NT2/D1 (cell line): ENCODE results near the gene SMAD9.

Experiments used
- DNase-seq: peaks from one replicate; pipeline ENCODE4 v3.0.0-alpha.2; 2011; ENCODE audit warnings: low read depth, low spot score
- H3K27me3 ChIP-seq: 2 replicates; pipeline ENCODE4 v1.6.0; 2011; ENCODE audit warnings: mild to moderate bottlenecking; ENCODE audit not compliant: insufficient read length, insufficient read depth
- H3K36me3 ChIP-seq: 2 replicates; pipeline ENCODE4 v1.6.1; 2011; ENCODE audit warnings: mild to moderate bottlenecking, low read length, mixed read lengths; ENCODE audit not compliant: insufficient read depth, insufficient read length
- H3K4me1 ChIP-seq: 2 replicates; pipeline ENCODE4 v1.5.1; 2011; ENCODE audit not compliant: insufficient read depth, insufficient read length
- H3K4me3 ChIP-seq: 2 replicates; pipeline ENCODE4 v1.5.1; 2011; ENCODE audit warnings: low read depth; ENCODE audit not compliant: insufficient read length
- H3K9ac ChIP-seq: 2 replicates; pipeline ENCODE4 v1.6.0; 2011; ENCODE audit warnings: low read depth; ENCODE audit not compliant: insufficient read length
- H3K9me3 ChIP-seq: 2 replicates; pipeline ENCODE4 v1.5.1; 2011; ENCODE audit warnings: mild to moderate bottlenecking, low read length; ENCODE audit not compliant: insufficient read depth
- SUZ12 ChIP-seq: IDR thresholded peaks from 2 replicates; pipeline ENCODE4 v1.6.1; 2011; ENCODE audit not compliant: insufficient read length, insufficient read depth; ENCODE audit errors: extremely low read depth
- YY1 ChIP-seq: IDR thresholded peaks from 2 replicates; pipeline ENCODE4 v1.6.1; 2011; ENCODE audit not compliant: insufficient read length, insufficient read depth
- ZNF274 ChIP-seq: IDR thresholded peaks from 2 replicates; pipeline ENCODE4 v1.6.1; 2011; ENCODE audit warnings: mild to moderate bottlenecking, low read depth, low read length

Gene SMAD9

DNA sequence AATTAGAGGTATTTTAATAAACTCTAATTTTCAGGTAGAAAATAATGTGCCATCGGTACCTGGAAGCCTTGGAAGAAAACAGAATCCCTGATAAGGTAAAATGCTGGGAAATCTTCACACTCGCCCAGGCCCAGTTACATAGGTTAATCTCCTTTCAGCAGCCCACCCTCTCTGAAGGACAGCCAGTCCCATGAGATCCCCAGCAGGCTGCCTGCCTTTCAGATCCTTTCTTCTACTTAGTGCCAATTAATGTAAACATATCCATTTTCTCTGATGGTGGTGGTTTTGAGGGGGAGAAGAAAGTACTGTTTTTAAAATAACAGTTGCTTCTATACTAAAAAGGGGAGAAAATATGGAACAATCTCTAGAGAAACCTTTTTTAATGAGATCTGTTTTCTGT, 12.2 kb downstream of the SMAD9 start:
- H3K36me3 ChIP-seq = no peaks in the 10 kb centered on the region
- no peaks in the 10 kb centered on the region for H3K27me3 ChIP-seq
- no peak overlapping the region for H3K4me3 ChIP-seq
- no peak overlapping the region for H3K9ac ChIP-seq
- no peaks in the 10 kb centered on the region for H3K9me3 ChIP-seq
- DNase-seq = no peak
- TF ChIP-seq SUZ12 = no peak
- H3K4me1 ChIP-seq = no peaks in the 10 kb centered on the region

DNA sequence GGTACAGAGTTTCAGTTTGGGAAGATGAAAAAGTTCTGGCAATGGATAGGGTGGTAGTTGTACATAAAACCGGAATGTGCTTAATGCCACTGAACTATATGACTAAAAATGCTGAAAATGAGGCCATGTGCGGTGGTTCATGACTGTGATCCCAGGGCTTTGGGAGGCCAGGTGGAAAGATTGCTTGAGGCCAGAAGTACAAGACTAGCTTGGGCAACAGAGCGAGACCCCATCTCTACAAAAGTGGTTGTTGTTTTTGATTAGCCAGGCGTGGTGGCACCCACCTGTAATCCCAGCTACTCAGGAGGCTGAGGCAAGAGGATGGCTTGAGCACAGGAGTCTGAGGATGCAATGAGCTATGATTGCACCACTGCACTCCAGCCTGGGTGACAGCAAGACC, 12.8 kb downstream of the SMAD9 start:
- no peak overlapping the region for H3K9ac ChIP-seq
- no peaks in the 10 kb centered on the region for H3K9me3 ChIP-seq
- no peak overlapping the region for H3K4me3 ChIP-seq
- no peak for TF ChIP-seq YY1
- TF ChIP-seq ZNF274 = no peak
- no peak for TF ChIP-seq SUZ12
- no peak for DNase-seq
- H3K4me1 ChIP-seq = no peaks in the 10 kb centered on the region
- no peaks in the 10 kb centered on the region for H3K27me3 ChIP-seq
- no peaks in the 10 kb centered on the region for H3K36me3 ChIP-seq

DNA sequence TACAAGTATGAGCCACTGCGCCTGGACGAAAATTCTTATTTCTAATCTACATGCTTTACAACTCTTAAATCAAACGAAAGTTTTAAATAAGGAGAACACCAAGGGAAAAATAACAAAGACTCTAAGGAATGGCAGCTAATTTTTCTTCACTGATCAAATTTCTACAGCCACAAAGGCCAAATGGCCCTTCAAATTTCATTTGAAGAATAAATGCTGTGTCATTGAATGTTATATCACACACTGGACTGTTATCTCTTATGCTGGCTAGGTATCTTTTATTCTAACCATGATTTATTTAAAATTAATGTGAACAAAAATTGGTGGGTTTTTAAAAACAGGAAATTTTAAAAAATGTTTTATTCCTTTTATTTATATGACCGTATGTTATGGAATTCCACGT, 14.1 kb downstream of the SMAD9 start:
- Histone ChIP-seq H3K4me3 (no peak overlapping the region), H3K9me3 (no peaks in the 10 kb centered on the region), H3K27me3 (no peaks in the 10 kb centered on the region), H3K9ac (no peak overlapping the region), H3K4me1 (no peaks in the 10 kb centered on the region), H3K36me3 (no peaks in the 10 kb centered on the region)
- DNase-seq = no peak
- TF ChIP-seq YY1 (no peak), SUZ12 (no peak), ZNF274 (no peak)

DNA sequence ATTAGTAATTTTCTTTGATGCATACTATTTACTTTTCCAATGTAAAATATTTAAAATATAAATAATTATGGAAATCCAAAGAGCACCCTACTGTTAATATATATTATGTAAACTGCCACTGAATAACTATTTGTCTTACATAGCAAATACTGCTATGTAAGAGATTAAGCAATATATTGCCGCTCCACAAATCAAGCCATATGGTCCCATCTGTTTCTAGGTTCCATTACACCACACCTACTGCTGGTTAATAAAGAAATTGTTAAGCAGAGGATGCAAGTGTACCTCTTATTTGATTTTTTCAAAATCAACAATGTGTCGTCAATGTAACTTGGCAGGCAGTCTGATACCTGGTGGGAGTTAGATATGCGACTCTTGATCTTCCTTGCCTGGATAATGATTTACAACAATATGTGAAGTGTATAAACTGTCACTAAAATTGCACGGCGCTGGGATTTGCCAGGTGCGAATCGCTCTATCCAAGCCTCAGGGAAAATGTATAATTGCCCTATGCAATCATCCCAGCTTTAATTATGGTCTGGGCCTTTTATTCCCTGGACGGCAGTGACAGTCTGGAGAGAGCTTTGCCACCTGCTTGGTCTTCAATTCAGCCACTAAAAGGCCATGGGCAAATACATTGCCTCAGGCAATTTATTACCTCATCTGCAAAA, 16.0 kb downstream of the SMAD9 start:
- no peak for TF ChIP-seq SUZ12
- TF ChIP-seq YY1 = no peak
- Histone ChIP-seq H3K36me3 (no peaks in the 10 kb centered on the region), H3K9me3 (0 out of 2 replicates have a peak, but pooled peaks cover 3% of the 10 kb centered on the region), H3K4me1 (no peaks in the 10 kb centered on the region), H3K4me3 (no peak overlapping the region), H3K9ac (no peak overlapping the region), H3K27me3 (no peaks in the 10 kb centered on the region)
- no peak for DNase-seq

DNA sequence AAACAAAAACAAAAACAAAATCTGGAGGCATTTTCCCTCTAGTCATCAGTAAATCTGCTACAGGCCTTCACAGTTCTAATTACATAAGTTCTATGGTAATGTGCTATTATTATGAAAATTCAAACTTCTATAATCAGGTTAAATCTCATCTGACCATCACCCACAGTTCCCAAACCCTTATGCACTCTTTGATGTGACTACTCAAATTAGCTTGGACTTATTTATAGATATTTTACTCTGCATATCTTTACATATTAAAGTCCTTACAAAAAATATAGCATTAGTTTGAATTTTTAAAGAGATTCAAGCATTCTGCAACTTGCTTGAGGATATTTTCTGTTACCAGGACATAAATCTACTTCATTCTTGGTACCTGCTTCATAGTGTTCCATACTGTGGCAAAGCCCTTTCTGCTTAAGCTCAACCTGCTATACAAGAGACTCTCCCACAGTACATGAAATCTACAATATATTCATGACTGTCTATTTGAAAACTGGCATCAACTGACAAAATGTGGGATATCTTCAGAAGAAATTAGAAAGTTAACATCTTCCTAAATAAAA, 22.9 kb downstream of the SMAD9 start:
- TF ChIP-seq YY1 (no peak), ZNF274 (no peak), SUZ12 (no peak)
- Histone ChIP-seq H3K4me3 (no peak overlapping the region), H3K9me3 (0 out of 2 replicates have a peak, but pooled peaks cover 10% of the 10 kb centered on the region), H3K27me3 (no peaks in the 10 kb centered on the region), H3K9ac (no peak overlapping the region), H3K36me3 (no peaks in the 10 kb centered on the region), H3K4me1 (no peaks in the 10 kb centered on the region)
- DNase-seq = no peak

DNA sequence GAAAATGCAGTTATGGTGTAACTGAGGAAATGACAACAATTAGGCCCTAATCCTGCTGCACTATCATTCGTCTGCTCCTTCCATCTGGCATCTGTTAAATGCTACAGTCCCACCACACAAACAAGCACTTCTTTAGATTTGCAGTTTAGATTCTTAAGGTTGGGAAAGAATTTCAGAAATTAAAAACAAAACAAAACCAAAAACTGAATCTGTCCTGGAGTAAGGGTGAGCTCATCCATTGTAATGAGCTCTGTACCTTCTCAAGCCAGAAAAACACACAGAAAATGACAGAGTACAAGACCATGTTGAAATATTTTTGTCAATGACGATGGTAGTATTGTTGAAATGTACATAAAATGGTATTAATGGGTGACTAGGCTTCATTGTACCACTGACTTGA, 28.3 kb downstream of the SMAD9 start:
- no peaks in the 10 kb centered on the region for H3K36me3 ChIP-seq
- H3K4me1 ChIP-seq = no peaks in the 10 kb centered on the region
- H3K4me3 ChIP-seq = no peak overlapping the region
- no peak overlapping the region for H3K9ac ChIP-seq
- H3K27me3 ChIP-seq = no peaks in the 10 kb centered on the region
- H3K9me3 ChIP-seq = no peaks in the 10 kb centered on the region
- no peak for DNase-seq
- TF ChIP-seq YY1 = no peak
- TF ChIP-seq SUZ12 = no peak
- TF ChIP-seq ZNF274 = no peak

DNA sequence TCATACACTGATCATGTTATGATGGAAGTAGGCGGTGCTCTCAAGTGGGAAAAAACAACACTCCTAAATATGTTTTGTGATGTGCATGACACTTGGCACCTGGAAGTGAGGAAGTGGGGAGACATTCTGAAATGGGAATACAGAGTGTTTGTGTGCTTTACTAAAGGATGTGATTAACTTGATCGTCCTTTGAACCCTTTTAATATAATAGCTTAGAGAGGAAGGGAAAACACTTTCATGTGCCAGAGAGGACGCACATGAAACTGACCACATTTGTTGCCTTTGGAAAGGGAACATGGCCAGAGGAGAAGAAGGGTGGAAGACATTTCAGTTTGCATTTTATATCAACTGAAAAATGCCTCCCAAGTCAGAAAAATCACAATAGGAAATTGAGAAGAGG, 31.4 kb downstream of the SMAD9 start:
- H3K27me3 ChIP-seq = no peaks in the 10 kb centered on the region
- H3K36me3 ChIP-seq = no peaks in the 10 kb centered on the region
- no peaks in the 10 kb centered on the region for H3K9me3 ChIP-seq
- DNase-seq = no peak
- no peak overlapping the region for H3K9ac ChIP-seq
- TF ChIP-seq YY1 = no peak
- TF ChIP-seq SUZ12 = no peak
- TF ChIP-seq ZNF274 = no peak
- H3K4me1 ChIP-seq = no peaks in the 10 kb centered on the region
- H3K4me3 ChIP-seq = no peak overlapping the region
